Right hindlimb (tissue), 1 donor: ENCODE data around the gene PRCP.
A peak's percentile ranks its signal among the peaks of the same experiment; 100 is the strongest.
"Not testable (repeated sequence)": the region's sequence is repeated elsewhere in the genome, so short reads cannot be mapped to it uniquely, and the experiment has no call there.

Experiments used
- DNase-seq: peaks from one replicate; pipeline ENCODE4 v3.0.0-alpha.2; 2018

Gene PRCP

DNA sequence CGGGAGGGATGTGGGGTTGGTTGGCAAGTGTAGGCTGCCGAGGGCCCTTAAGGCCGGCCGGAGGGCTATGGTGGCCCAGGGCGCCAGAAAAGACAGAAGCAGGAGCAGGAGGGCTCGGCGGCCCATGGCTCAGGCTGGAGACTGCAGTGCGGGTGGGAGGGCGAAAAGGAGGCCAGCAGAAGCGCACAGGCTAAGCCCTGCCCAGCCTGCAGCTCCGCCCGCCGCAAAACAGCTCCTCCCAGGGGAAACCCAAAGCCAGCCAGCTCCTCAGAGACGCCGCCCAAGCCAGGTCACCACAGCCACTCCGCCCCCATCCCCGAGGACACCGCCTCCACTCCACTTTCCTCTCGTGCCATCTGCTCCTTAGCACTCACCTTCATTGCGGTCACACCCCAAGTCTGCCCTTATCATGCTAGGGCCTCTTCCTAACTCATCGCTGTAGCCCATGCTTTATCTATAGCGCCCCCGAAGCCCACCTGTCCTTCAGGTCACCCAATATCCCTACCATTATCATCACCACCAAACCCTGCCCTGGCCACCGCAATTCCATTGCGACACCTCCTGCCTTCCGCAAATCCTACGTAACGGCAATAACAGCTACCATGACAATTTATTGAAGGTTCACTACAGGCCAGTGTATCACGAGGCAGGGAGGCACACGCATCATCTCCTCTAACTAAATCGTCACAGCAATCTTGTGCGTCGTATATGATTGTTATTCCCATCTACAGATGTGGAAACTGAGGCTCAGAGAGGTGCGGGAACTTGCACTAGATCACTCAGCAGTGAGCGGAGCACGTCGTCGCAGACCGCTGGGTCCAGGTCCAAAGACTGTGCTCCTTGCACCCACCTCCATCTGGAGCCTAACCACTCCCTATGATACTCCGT, at the start of gene PRCP:
PRCP (minus strand) TSS at position 154 of the 888 bp plus-strand sequence; CDS start at position 126, 28 bp downstream.
- peak; percentile 90 for DNase-seq

DNA sequence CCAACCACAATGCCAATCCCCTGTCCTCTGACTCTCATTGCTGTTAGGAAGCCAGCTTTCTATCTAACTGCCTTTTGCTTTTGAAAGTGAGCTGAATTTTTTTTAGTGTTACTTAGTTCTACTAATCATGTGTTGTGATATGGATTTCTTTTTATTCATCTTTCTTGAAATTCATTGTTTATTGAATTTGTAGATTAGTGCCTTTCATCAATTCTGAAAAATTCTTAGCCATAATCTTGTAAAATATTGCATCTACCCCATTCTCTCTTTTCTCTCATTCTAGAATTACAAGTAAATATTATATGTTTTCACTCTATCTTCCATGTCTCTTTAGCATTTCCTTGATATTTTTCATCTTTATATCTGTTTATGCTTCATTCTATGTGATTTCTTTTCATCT, 49.1 kb upstream of the PRCP start:
- DNase-seq: no peak

DNA sequence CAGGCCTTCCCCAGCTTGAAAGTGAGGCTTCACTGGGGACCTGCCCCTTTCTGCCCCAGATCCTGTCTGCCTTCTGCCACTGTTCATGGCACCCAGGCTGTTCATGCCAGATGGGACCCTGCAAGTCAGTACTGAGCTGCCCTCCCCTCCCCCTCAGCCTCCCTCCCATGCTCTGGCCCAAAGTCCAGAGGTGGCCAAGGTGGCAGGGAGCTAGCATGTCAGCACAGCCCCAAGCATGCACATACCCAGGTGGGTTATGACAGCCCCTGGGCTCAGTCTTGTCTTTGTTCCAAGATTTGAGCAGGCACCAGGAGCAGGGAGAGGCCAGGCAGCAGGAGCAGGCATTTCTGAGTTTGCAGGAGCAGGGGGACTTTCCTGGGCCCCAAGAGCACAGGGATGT, 45.5 kb upstream of the PRCP start:
- DNase-seq: no peak

DNA sequence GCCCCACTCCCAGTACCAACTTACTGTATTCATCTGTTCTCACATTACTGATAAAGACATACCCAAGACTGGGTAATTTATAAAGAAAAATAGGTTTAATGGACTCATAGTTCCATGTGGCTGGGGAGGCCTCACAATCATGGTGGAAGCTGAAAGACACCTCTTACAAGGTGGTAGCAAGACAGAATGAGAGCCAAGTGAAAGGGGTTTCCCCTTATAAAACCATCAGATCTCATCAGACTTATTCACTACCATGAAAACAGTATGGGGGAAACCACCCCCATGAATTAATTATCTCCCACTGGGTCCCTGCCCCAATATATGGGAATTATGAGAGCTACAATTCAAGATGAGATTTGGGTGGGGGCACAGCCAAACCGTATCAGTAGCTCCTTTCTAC, 44.8 kb upstream of the PRCP start:
- not testable (repeated sequence) for DNase-seq

DNA sequence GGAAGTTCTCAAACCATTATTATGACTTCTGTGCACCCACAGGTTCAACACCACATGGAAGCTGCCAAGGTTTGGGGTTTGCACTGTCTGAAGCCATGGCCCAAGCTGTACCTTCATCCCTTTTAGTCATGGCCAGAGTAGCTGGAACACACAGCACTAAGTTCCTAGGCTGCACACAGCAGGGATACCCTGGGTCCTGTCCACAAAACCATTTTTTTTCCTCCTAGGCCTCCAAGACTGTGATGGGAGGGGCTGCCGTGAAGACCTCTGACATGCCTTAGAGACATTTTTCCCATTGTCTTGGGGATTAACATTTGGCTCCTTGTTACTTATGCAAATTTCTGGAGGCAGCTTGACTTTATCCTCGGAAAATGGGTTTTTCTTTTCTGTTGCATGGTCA, 44.0 kb upstream of the PRCP start:
- no peak for DNase-seq

DNA sequence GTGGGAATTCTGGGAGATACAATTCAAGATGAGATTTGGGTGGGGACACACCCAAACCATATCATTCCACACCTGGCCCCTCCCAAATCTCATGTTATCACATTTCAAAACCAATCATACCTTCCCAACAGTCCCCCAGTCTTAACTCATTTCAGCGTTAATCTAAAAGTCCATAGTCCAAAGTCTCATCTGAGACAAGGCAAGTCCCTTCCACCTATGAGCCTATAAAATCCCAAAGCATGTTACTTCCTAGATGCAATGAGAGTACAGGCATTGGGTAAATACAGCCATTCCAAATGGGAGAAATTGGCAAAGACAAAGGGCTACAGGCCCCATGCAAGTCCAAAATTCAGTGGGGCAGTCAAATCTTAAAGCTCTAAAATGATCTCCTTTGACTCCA, 43.2 kb upstream of the PRCP start:
- DNase-seq: not testable (repeated sequence)

DNA sequence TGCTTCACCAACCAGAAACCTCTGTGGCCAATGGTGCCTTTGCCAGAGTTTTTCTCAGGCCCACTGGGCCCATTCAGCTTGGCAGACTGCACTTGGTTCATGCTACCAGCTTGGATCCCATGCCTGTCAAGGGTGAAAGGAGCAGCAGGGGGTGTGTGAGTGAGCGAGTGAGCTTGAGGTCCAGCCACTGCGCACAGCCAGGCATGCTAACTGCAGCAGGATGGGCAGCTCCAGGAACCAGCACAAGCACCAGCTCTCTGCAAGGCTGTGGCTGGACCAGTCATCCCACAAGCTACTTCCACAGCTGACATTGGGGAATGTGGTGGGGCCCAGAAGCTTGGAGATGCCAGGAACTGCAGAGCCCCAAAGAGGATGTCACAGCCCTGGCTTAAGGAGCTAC, 42.1 kb upstream of the PRCP start:
- no peak for DNase-seq

DNA sequence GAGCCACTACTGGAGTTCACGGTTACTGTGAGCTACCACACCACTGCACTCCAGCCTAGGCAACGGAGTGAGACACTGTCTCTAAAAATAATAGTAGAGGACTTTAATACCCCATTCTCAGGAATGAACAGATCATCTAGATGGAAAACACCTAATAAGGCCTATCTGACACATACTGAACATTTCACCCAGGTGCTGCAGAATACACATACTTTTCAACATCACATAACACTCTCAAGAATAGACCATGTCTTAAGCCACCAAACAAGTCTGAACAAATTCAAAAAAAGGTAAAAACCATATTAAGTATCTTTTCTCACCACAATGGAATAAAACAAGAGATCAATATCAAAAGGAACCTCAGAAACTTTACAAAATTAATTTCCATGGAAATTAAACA, 39.2 kb upstream of the PRCP start:
- DNase-seq: no peak

DNA sequence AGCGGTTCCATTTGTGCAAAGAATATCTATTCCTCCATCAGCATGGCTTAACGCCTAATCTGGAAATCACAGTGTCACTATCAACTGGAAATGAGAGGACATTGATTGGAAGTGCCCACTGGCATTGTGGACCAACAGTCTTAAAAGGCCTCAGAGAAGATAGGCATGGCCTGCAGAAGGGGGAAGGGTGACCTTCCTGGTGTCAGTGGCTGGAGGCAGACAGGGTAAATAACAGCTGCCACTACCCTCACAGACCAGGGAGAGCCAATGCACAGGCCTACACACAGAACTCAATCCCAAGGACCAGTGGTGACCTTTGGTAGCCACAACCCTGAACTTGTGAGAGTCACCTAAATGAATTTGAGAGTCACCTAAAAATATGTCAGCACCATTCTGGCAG, 37.3 kb upstream of the PRCP start:
- no peak for DNase-seq

DNA sequence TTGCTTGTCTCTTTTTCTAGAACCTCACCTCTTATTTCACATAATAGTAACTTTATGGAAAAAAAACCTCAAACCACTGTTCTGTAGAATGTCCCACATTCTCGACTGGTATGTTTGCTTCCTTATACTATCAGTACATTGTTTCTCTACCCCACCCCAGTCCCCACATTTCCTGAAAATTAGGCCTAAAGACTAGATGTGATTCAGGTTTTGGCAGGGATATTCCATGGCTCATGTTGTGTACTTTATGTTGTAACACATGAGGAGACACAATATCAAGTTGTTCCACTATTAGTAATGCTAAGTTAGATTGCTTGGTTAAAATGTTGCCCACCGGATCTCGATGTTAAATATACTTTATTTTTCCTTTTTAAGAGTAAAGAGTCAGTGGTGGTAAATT, 36.0 kb upstream of the PRCP start:
- DNase-seq: no peak

DNA sequence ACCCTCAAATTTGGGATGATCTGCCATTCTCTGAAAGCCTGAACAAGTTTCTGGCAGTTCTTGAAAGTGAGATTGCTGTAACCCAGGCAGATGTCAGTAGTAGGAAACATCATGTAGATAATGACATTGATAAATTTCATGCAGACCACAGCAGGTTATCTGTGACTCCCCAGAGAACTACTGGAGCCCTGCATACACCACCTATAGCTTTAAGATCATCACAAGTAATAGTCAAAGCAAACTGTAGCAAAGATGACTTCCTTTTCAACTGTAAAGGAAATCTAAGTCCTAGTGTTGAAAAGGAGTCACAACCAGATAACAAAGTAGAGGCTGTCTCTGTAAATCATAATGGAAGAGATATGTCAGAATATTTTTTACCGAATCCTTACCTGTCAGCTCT, 32.3 kb upstream of the PRCP start:
- no peak for DNase-seq

DNA sequence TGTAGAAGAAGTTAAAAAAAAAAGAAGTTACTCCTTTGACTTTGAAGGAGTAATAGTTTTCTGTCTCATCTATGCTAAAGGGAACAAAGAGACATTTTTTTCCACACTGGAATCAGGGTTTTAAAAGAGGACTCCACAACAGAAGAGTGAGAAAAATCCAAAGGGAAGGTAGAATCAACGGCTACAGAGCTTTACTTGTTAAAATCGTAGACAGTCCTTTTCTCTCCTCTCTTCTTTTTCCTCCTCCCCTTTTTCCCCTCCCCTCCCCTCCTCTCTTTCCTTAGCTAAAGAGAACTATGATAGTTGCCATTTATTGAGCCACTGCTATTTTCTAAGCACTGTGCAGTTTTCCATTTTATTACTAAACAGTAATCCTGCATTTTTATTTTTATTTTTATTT, 30.5 kb upstream of the PRCP start:
- no peak for DNase-seq

DNA sequence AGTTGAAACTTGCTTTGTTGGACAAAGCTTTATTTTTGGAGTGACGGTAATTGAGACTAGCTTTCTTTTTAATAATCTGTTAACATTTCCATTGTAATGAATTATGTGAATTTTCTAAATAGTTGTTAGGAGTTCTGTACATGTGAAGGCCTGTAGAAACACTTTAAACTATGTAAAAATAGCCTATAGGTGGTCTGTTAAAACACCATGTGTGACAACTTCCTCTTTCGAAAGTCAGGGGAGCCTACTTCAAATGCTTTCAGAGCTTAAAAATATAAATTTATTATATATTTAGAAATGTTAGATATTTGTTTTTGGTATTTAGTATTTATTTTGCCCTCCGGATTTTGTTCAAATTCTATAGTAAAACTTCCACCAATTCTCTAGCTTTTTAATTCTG, 30.0 kb upstream of the PRCP start:
- no peak for DNase-seq

DNA sequence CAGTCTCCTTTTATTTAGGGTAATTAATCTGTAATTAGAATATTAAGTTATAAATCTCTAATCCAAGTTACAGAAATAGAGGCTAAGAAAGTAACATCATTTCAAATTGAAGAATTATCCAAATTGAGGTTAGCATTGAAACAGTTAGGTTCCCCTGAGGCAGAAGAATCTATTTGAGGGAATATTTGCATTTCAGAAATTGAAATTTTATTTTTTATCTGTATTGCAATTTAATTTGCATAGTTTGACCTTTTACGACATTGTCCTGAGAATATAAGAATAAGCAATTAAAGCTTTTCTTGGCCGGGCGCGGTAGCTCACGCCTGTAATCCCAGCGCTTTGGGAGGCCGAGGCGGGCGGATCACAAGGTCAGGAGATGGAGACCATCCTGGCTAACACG, 28.9 kb upstream of the PRCP start:
- no peak for DNase-seq

DNA sequence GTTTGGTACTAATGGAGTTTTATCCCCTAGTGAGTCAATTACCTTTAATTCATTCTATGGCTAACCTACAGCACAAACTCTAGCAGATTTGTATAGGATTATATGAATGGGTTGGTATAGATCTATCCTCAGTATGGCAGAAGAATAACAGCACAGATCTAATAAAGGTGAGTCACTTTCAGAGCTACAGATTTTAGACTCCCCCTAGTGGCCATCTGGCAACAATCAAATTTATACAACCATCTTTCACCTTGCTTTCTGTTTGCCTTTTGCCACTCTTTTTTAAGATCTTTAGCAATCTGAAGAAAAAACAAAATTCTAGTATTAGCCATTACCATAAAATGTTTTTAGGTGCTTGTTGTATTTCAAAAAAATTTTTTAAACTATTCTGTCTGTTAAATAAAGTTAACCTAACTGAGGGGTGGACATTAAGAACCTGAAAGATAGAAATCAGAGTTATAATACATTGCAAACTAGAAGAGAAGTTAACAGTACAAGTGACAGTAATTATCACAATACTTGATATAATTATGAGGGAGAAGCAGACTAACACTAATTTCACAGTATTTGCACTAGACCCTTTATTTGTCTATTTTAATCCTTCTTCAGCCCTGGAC, 27.1 kb upstream of the PRCP start:
- DNase-seq: no peak

DNA sequence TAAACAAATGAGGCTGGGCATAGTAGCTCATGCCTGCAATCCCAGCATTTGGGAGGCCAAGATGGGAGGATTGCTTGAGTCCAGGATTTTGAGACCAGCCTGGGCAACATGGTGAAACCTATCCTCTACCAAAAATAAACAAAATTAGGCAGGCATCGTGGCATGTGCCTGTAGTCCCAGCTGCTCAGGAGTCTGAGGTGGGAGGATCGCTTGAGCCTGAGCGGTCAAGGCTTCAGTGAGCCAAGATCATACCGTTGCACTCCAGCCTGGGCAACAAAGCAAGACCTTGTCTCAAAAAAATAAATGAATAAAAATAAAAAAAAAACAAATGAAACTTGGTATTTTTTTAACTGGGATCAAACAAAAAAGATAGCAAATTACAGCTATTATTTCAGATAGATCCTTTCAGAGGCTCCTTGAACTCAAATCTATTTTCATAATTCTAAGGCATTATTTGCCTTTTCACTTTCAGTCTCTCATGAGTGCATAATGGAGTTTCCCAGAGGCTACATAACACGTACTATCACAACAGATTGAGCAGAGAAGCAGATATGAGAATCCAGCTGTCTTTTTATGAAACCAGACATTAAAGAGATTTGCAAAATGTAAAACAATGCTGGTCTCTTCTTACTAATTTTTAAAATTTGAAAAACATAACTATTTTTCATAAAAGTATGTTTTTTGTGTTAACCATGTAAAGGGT, 24.4 kb upstream of the PRCP start:
- DNase-seq: no peak

DNA sequence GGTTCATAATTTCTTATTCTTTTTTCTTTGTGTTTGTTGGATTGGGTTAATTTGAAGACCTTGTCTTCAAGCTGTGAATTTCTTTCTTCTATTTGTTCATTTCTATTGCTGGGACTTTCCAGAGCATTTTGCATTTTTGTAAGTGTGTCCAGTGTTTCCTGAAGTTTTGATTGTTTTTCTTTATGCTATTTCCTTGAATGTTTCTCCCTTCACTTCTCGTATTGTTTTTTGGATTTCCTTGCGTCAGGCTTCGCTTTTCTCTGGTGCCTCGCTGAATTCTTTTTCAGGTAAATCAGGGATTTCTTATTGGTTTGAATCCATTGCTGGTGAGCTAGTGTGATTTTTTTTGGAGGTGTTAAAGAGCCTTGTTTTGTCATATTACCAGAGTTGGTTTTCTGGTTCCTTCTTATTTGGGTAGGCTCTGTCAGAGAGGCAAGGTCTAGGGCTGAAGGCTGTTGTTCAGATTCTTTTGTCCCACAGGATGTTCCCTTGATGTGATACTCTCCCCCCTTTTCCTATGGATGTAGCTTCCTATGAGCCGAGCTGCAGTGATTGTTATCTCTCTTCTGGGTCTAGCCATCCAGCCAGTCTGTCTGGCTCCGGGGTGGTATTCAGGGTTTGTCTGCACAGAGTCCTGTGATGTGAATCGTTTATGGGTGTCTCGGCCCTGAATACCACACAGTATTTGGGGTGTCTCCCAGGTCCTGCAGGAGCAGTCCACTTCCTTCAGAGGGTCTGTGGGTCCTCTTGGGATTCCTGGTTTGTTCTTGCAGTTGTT, 22.4 kb upstream of the PRCP start:
- not testable (repeated sequence) for DNase-seq

DNA sequence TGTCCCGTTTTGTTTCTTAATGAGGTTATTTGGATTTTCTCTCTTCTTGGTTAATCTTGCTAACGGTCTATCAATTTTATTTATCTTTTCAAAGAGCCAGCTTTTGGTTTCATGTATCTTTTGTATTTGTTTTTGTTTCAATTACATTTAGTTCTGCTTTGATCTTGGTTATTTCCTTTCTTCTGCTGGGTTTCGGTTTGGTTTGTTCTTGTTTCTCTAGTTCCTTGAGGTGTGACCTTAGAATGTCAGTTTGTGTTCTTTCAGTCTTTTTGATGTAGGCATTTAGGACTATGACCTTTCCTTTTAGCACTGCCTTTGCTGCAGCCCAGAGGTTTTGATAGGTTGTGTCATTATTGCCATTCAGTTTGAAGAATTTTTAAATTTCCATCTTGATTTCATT, 20.0 kb upstream of the PRCP start:
- DNase-seq: not testable (repeated sequence)

DNA sequence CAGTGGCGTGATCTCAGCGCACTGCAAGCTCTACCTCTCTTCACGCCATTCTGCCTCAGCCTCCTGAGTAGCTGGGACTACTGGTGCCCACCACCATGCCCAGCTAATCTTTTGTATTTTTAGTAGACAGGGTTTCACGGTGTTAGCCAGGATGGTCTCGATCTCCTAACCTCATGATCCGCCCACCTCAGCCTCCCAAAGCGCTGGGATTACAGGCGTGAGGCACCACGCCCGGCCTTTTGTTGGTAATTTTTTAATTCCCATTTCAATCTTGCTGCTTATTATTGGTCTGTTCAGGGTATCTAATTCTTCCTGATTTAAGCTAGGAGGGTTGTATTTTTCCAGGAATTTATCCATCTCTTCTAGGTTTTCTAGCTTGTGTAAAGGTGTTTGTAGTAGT, 19.6 kb upstream of the PRCP start:
- DNase-seq: not testable (repeated sequence)

DNA sequence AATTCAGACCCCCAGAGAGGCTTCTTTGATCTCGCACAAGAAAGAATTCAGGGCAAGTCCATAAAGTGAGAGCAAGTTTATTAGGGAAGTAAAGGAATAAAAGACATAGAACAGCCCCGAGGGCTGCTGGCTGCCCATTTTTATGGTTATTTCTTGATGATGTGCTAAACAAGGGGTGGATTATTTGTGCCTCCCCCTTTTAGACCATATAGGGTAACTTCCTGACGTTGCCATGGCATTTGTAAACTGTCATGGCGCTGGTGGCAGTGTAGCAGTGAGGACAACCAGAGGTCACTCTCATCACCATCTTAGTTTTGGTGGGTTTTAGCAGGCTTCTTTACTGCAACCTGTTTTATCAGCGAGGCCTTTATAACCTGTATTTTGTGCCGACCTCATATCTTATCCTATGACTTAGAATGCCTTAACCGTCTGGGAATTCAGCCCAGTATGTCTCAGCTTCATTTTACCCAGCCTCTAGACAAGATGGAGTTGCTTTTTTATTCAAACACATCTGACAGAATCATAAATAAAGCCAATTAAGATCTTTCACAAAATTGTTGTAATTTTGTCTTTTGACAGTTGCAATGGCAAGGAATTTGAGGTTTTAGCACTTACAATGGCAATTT, 8.9 kb upstream of the PRCP start:
- no peak for DNase-seq

DNA sequence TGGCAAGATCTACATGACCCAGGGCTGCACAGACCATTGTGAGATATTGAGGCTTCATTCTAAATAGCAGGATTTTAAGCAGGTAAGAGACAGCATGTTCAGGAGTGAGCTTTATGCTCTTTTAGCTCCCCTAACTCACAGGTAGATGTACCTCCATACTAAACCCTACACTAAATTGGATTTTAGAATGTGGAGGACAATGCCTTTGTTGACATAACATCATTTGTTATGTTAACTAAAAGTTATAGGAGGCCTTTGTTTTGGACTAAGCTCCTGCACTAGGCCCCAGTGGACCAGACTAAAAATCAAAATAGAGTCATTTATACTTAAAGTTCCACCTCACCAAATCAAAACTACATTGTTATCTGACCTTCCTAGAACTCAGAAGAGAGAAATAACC, 8.1 kb upstream of the PRCP start:
- no peak for DNase-seq

DNA sequence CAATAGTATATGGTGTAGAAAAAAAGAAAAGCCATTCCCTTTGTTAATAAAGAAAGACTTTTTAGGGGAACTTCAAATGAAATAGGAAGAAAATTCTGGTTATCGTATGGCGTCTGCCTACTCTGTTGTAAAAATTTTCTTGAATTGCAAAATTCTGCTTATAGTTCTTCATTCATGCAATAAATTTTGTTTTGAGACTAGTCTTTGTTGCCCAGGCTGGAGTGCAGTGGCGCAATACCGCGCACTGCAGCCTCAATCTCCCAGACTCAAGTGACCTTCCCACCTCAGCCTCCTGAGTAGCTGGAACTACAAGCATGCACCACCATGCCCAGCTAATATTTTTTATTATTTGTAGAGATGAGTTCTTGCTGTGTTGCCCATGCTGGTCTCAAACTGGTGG, 7.1 kb upstream of the PRCP start:
- no peak for DNase-seq

DNA sequence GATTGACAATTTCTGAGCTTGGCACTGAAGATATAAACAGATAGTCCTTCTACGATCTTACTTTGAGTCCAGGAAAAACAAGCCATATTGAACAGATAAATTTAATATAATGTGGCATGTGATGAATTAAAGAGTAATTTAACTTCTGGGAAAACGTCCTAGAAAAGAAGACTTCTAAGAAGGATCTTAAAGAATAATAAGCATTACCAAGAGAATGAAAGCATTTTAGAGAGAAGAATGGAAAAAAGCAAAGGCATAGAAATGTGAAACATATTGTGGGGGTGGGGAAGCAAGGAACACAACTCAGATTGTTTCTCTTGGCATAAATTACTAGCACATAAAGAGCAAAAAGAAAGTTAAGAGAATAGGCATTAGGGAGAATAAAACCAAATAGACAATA, 6.7 kb upstream of the PRCP start:
- DNase-seq: no peak
